ENCODE results near the gene TSC22D2.

The TSC22D2 gene

GRCh38 chr3:150422907-150423306 lies 14.8 kb downstream of the TSC22D2 start:
- Histone ChIP-seq H3K4me1 (ENCODE audit: control insufficient read depth in 1 of 2, insufficient read depth in 1 of 2, low read depth in 1 of 2, low read length in 1 of 2) (peaks cover 3 to 14% of the 10 kb centered on the region in 2 experiments), H3K9me3 (no peaks in the 10 kb centered on the region), H3K36me3 (peaks cover 4% of the 10 kb centered on the region), H3K27ac (no peak overlapping the region), H3K4me3 (ENCODE audit: low read depth in 1 of 2, low read length in 1 of 2) (no peak overlapping the region), H3K27me3 (no peaks in the 10 kb centered on the region)
- no peak for TF ChIP-seq CTCF (IDR thresholded peaks at IDR 0.05)

- H3K4me1 ChIP-seq (ENCODE audit: control insufficient read depth in 1 of 2, insufficient read depth in 1 of 2, low read depth in 1 of 2, low read length in 1 of 2) = peaks cover 0 to 10% of the 10 kb centered on the region in 2 experiments
- H3K27ac ChIP-seq = no peak overlapping the region
- H3K4me3 ChIP-seq (ENCODE audit: low read depth in 1 of 2, low read length in 1 of 2) = no peak overlapping the region
- H3K36me3 ChIP-seq = peaks cover 4% of the 10 kb centered on the region
- no peaks in the 10 kb centered on the region for H3K9me3 ChIP-seq
- no peak for TF ChIP-seq CTCF (IDR thresholded peaks at IDR 0.05)
- no peaks in the 10 kb centered on the region for H3K27me3 ChIP-seq
These were observed 15.7 kb downstream of the TSC22D2 start for GRCh38 chr3:150423761-150424160.

- Histone ChIP-seq H3K27ac (no peak overlapping the region), H3K4me3 (ENCODE audit: low read depth in 1 of 2, low read length in 1 of 2) (no peak overlapping the region), H3K27me3 (no peaks in the 10 kb centered on the region), H3K4me1 (ENCODE audit: control insufficient read depth in 1 of 2, insufficient read depth in 1 of 2, low read depth in 1 of 2, low read length in 1 of 2) (peaks cover 0 to 10% of the 10 kb centered on the region in 2 experiments), H3K36me3 (peaks cover 4% of the 10 kb centered on the region), H3K9me3 (no peaks in the 10 kb centered on the region)
- TF ChIP-seq CTCF (IDR thresholded peaks at IDR 0.05) = no peak
These were observed 18.2 kb downstream of the TSC22D2 start for GRCh38 chr3:150426292-150426691.

GRCh38 chr3:150428562-150428961 lies 20.5 kb downstream of the TSC22D2 start:
- Histone ChIP-seq H3K4me3 (ENCODE audit: low read depth in 1 of 2, low read length in 1 of 2) (no peak overlapping the region), H3K27ac (no peak overlapping the region), H3K36me3 (no peaks in the 10 kb centered on the region), H3K27me3 (no peaks in the 10 kb centered on the region), H3K9me3 (no peaks in the 10 kb centered on the region), H3K4me1 (ENCODE audit: control insufficient read depth in 1 of 2, insufficient read depth in 1 of 2, low read depth in 1 of 2, low read length in 1 of 2) (peaks cover 0 to 12% of the 10 kb centered on the region in 2 experiments)
- TF ChIP-seq CTCF (IDR thresholded peaks at IDR 0.05) = no peak

- no peak for TF ChIP-seq CTCF (IDR thresholded peaks at IDR 0.05)
- Histone ChIP-seq H3K27ac (peak overlapping the region; percentile 13), H3K4me1 (ENCODE audit: control insufficient read depth in 1 of 2, insufficient read depth in 1 of 2, low read depth in 1 of 2, low read length in 1 of 2) (peaks cover 8 to 24% of the 10 kb centered on the region in 2 experiments), H3K9me3 (no peaks in the 10 kb centered on the region), H3K27me3 (no peaks in the 10 kb centered on the region), H3K4me3 (ENCODE audit: low read depth in 1 of 2, low read length in 1 of 2) (no peak overlapping the region), H3K36me3 (no peaks in the 10 kb centered on the region)
These were observed 21.9 kb downstream of the TSC22D2 start for GRCh38 chr3:150429767-150430671.
